Stomach (tissue), 4 donors: Measurements from ENCODE around the gene COL4A1.

Experiments
- EP300 ChIP-seq: sonication (generic); formaldehyde crosslinking; IDR thresholded peaks from one replicate; pipeline ENCODE4 v1.6.1; 2017; ENCODE audit warnings: antibody characterized with exemption
- POLR2A ChIP-seq, 4 donors: fragments of 450-650 bp; IDR thresholded peaks; one replicate each; pipeline ENCODE4 v1.6.1; 2016; ENCODE audit warnings: antibody characterized with exemption in 4 of 4, control low read depth in 2 of 4, mild to moderate bottlenecking in 1 of 4, moderate library complexity in 1 of 4
- POLR2AphosphoS5 ChIP-seq, 3 donors: sonication (generic); formaldehyde crosslinking; IDR thresholded peaks; one replicate each; pipeline ENCODE4 v1.6.1; 2016; ENCODE audit warnings: antibody characterized with exemption in 3 of 3
- TF ChIP-seq, protein P1 (sequence below), 7 experiments: fragments of 450-650 bp in 4 of 7; fragments of 200-600 bp in 3 of 7; sonication (generic) in 3 of 7; IDR thresholded peaks; one replicate each; pipeline ENCODE4 v1.5.1; 2016 to 2019; ENCODE audit warnings: antibody characterized with exemption in 7 of 7, control low read depth in 2 of 7, mild to moderate bottlenecking in 1 of 7

DNA sequence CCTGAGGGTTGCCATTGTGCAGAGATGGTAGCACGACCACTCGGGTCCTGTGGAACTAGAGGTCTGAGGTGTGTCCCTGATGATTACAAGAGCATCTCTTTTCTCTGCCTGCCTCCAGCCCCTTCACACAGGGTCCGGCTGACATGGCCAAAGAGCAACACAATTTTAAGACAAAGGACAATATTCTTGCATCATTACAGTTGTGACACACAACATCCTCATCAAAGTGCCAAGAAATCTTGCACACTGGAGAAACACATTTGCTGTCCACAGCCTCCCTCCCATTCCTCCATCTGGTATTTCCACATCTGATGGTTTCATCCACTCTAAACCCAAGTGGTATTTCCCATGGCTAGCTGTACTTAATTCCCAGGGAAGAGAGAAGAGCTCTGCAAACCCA is 12.8 kb downstream of the COL4A1 start:
- TF ChIP-seq, protein P1, sequence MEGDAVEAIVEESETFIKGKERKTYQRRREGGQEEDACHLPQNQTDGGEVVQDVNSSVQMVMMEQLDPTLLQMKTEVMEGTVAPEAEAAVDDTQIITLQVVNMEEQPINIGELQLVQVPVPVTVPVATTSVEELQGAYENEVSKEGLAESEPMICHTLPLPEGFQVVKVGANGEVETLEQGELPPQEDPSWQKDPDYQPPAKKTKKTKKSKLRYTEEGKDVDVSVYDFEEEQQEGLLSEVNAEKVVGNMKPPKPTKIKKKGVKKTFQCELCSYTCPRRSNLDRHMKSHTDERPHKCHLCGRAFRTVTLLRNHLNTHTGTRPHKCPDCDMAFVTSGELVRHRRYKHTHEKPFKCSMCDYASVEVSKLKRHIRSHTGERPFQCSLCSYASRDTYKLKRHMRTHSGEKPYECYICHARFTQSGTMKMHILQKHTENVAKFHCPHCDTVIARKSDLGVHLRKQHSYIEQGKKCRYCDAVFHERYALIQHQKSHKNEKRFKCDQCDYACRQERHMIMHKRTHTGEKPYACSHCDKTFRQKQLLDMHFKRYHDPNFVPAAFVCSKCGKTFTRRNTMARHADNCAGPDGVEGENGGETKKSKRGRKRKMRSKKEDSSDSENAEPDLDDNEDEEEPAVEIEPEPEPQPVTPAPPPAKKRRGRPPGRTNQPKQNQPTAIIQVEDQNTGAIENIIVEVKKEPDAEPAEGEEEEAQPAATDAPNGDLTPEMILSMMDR (IDR thresholded peaks at IDR 0.05): no peak
- TF ChIP-seq POLR2A (IDR thresholded peaks at IDR 0.05) (no peak), EP300 (no peak), POLR2AphosphoS5 (IDR thresholded peaks at IDR 0.05) (peak; percentile 38 to 63 (median 57))
